Activated naive CD8-positive, alpha-beta T cell treated with anti-CD3 and anti-CD28 coated beads, Interleukin-2, amount 50 U/mL, for 24 hours (primary cell): ENCODE data around the gene SDHAF3.
A peak's percentile ranks its signal among the peaks of the same experiment; 100 is the strongest.
"Not testable (repeated sequence)": the region's sequence is repeated elsewhere in the genome, so short reads cannot be mapped to it uniquely, and the experiment has no call there.

Experiments used
- ATAC-seq: fragments of 150-1000 bp; cut with Tn5 transposase; one replicate; pipeline ENCODE4 v1.10.0; 2021
- DNase-seq: peaks from one replicate; pipeline ENCODE4 v3.0.0; 2021
- H3K27ac Mint-ChIP-seq: one replicate; pipeline ENCODE4 v1.8.0; 2021; ENCODE audit warnings: mild to moderate bottlenecking, mixed read lengths
- H3K27me3 Mint-ChIP-seq: one replicate; pipeline ENCODE4 v1.8.0; 2021; ENCODE audit warnings: mixed read lengths
- H3K36me3 Mint-ChIP-seq: one replicate; pipeline ENCODE4 v1.8.0; 2021; ENCODE audit warnings: low read depth, mixed read lengths
- H3K4me1 Mint-ChIP-seq: one replicate; pipeline ENCODE4 v1.8.0; 2021; ENCODE audit warnings: mixed read lengths
- H3K4me3 Mint-ChIP-seq: one replicate; pipeline ENCODE4 v1.8.0; 2021; ENCODE audit warnings: mild to moderate bottlenecking, moderate library complexity, mixed read lengths
- H3K9me3 Mint-ChIP-seq: one replicate; pipeline ENCODE4 v1.8.0; 2021; ENCODE audit warnings: mixed read lengths

The SDHAF3 gene

DNA sequence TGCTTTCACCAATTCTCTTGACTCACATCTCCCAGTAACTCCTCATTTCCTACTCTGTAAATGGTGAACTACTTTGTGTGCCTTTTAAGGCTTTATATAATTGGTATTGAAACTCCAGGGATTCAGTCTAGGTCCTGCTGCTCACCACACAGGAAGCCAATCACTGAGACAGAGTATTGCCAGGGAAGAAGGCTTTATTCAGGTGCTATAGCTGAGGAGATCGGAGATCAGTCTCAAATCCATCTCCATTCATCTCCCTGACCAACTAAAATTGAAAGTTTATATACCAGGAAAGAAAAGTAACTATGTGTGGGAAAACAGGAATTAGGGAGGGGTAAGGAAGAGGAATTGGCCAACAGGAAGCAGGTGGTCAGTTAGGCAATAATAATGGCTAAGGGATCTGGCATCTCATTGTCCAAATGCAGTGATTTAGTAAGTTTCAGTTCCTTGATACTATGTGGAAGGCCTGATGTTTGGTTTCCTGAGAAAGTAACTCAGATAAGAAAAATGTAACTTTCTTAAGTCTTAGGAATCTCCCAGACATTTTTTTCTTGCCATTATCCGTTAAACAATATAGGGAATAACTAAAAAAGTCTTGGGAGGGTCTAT is 10.2 kb upstream of the SDHAF3 start:
- H3K27me3 Mint-ChIP-seq, result peaks cover 12% of the 10 kb centered on the region

DNA sequence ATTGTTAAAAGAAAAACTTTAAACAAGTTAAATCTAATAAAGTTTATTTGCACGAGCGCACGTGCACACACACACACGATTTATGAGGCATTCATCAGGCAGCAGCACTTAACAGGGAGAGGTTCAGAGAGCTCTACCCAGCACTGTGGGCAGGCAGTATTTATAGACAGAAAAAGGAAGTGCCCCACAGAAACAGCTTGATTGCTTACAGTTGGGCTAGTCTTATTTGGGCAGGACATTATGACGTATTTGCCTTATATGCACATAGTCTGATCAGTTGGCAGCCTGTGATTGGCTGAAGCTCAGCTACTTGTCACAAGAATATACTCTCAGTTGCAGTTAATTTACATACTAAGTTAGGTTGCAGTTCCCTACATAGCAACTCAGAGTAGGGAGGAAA is 1.2 kb upstream of the SDHAF3 start:
- Mint-ChIP-seq H3K27ac (no peak overlapping the region), H3K27me3 (no peaks in the 10 kb centered on the region), H3K9me3 (no peaks in the 10 kb centered on the region), H3K36me3 (peaks cover 20% of the 10 kb centered on the region), H3K4me1 (peaks cover 39% of the 10 kb centered on the region), H3K4me3 (no peak overlapping the region)
- ATAC-seq, result no peak
- no peak for DNase-seq

More for the DNA sequence above, 10.2 kb upstream of the SDHAF3 start:
- Mint-ChIP-seq H3K27ac (no peak overlapping the region), H3K9me3 (peaks cover 17% of the 10 kb centered on the region), H3K4me3 (no peak overlapping the region), H3K4me1 (no peaks in the 10 kb centered on the region), H3K36me3 (peaks cover 1% of the 10 kb centered on the region)
- ATAC-seq (no peak), DNase-seq (no peak)

GRCh38 chr7:97117035-97117371 is 495 bp upstream of the SDHAF3 start:
- ATAC-seq, result no peak
- peak overlapping the region; percentile 95 for H3K27ac Mint-ChIP-seq
- no peaks in the 10 kb centered on the region for H3K27me3 Mint-ChIP-seq
- peaks cover 42% of the 10 kb centered on the region for H3K4me1 Mint-ChIP-seq
- no peak for DNase-seq
- H3K9me3 Mint-ChIP-seq, result no peaks in the 10 kb centered on the region
- peaks cover 23% of the 10 kb centered on the region for H3K36me3 Mint-ChIP-seq
- H3K4me3 Mint-ChIP-seq, result peak overlapping the region; percentile 97

DNA sequence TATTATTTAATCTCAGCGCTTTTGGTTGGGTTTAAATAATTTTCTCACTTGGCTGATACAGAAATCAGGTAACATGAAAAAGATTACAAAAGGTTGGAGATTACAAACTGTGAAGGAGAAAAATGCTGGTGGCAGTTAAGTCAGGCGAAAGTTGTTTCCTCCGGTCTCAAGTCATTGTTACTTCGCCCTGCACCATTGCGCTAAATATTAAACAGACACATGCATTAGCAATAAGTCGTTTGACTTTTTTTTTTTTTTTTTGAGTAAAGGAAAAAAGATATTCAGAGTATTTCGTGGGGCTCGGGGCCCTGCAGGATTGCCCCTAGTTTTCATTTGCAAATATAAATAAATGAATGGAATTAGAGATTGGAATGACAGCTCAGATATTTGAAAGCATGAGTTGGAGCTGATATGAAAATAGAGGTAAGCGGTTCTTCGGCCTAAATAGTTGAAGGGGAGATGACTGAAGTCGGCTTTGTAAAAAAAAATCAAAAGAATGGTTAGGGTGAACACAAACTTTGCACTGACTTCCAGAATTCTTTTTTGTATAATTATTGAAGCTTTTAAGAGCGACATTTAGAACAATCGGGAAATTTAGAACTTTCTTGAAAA is 914 bp downstream of the SDHAF3 start:
- DNase-seq (no peak), ATAC-seq (no peak)
- Mint-ChIP-seq H3K9me3 (peaks cover 4% of the 10 kb centered on the region), H3K4me1 (peaks cover 47% of the 10 kb centered on the region), H3K27me3 (no peaks in the 10 kb centered on the region), H3K27ac (peak overlapping the region; percentile 95), H3K4me3 (peak overlapping the region; percentile 97), H3K36me3 (peaks cover 28% of the 10 kb centered on the region)

DNA sequence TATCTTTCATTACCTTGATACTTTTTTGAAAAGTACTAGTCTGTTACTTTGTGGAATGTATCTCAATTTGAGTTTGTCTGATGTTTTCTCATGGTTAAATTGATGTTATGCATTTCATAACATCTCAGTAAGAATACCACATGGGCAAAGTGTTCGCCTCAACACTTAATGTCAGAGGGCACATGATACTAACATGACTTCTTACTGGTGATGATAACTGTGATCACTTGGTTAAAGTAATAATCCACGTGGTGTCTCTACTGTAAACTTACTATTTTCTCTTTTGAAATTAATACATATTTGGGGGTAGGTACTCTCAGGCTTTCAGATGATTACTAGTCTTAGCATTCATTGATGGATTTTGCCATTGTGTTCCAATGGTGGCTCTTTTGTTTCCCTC is 2.2 kb downstream of the SDHAF3 start:
- Mint-ChIP-seq H3K27ac (peak overlapping the region; percentile 61), H3K36me3 (peaks cover 38% of the 10 kb centered on the region), H3K4me1 (peaks cover 49% of the 10 kb centered on the region), H3K4me3 (peak overlapping the region; percentile 97), H3K27me3 (no peaks in the 10 kb centered on the region), H3K9me3 (peaks cover 4% of the 10 kb centered on the region)
- ATAC-seq (no peak), DNase-seq (no peak)

GRCh38 chr7:97120713-97121457 is 3.4 kb downstream of the SDHAF3 start:
- no peak for ATAC-seq
- no peak overlapping the region for H3K4me3 Mint-ChIP-seq
- H3K9me3 Mint-ChIP-seq, result peaks cover 11% of the 10 kb centered on the region
- no peaks in the 10 kb centered on the region for H3K27me3 Mint-ChIP-seq
- no peak for DNase-seq
- no peak overlapping the region for H3K27ac Mint-ChIP-seq
- H3K36me3 Mint-ChIP-seq, result peaks cover 45% of the 10 kb centered on the region
- peaks cover 49% of the 10 kb centered on the region for H3K4me1 Mint-ChIP-seq

DNA sequence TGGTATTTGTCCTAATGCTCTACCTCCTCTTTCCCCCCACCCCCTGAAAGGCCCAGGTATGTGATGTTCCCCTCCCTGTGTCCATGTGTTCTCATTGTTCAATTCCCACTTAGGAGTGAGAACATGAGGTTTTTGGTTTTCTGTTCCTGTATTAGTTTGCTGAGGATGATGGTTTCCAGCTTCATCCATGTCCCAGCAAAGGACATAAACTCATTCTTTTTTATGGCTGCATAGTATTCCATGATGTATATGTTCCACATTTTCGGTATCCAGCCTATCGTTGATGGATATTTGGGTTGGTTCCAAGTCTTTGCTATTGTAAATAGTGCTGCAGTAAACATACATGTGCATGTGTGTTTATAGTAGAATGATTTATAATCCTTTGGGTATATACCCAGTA is 5.6 kb downstream of the SDHAF3 start:
- H3K9me3 Mint-ChIP-seq, result peaks cover 11% of the 10 kb centered on the region
- peaks cover 37% of the 10 kb centered on the region for H3K4me1 Mint-ChIP-seq
- not testable (repeated sequence) for ATAC-seq

GRCh38 chr7:97126483-97127171 is 9.1 kb downstream of the SDHAF3 start:
- Mint-ChIP-seq H3K4me1 (peaks cover 10% of the 10 kb centered on the region), H3K36me3 (peaks cover 23% of the 10 kb centered on the region), H3K9me3 (peaks cover 11% of the 10 kb centered on the region), H3K27ac (no peak overlapping the region), H3K4me3 (no peak overlapping the region), H3K27me3 (no peaks in the 10 kb centered on the region)
- no peak for DNase-seq
- no peak for ATAC-seq

More for the DNA sequence above, 5.6 kb downstream of the SDHAF3 start:
- not testable (repeated sequence) for H3K27me3 Mint-ChIP-seq, DNase-seq, H3K27ac Mint-ChIP-seq, H3K4me3 Mint-ChIP-seq
- peaks cover 40% of the 10 kb centered on the region for H3K36me3 Mint-ChIP-seq

- DNase-seq (no peak), ATAC-seq (no peak)
- H3K27ac Mint-ChIP-seq, result no peak overlapping the region
- H3K27me3 Mint-ChIP-seq, result no peaks in the 10 kb centered on the region
- peaks cover 14% of the 10 kb centered on the region for H3K36me3 Mint-ChIP-seq
- H3K4me1 Mint-ChIP-seq, result peaks cover 3% of the 10 kb centered on the region
- H3K4me3 Mint-ChIP-seq, result no peak overlapping the region
- peaks cover 7% of the 10 kb centered on the region for H3K9me3 Mint-ChIP-seq
These were observed 11.2 kb downstream of the SDHAF3 start for GRCh38 chr7:97128736-97129135.

GRCh38 chr7:97130417-97131139 is 13.1 kb downstream of the SDHAF3 start:
- no peaks in the 10 kb centered on the region for H3K27me3 Mint-ChIP-seq
- H3K27ac Mint-ChIP-seq, result no peak overlapping the region
- no peak overlapping the region for H3K4me3 Mint-ChIP-seq
- ATAC-seq (no peak), DNase-seq (no peak)
- peaks cover under 1% of the 10 kb centered on the region for H3K9me3 Mint-ChIP-seq
- peaks cover 2% of the 10 kb centered on the region for H3K36me3 Mint-ChIP-seq
- H3K4me1 Mint-ChIP-seq, result peaks cover 2% of the 10 kb centered on the region

DNA sequence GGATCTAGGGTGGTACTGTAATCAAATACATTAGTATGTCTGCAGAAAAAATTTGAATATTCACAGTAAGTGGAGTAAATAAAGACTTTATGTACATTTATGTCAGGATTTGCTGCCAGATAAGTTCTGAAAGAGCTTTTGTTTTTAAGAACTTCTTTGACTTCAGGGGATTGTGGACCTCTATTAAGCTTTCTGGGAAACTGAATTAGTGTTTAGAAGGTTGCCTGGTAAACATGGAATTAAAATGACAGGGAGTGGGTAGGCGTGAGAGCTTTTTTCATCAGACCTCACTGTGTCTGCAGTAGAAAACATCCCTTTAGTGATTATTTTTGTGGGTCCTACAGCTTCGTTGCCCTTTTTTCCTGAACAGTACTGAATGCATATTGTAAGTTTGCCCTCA is 15.7 kb downstream of the SDHAF3 start:
- ATAC-seq (no peak), DNase-seq (no peak)
- Mint-ChIP-seq H3K27ac (no peak overlapping the region), H3K4me3 (no peak overlapping the region), H3K36me3 (peaks cover 12% of the 10 kb centered on the region), H3K9me3 (peaks cover 3% of the 10 kb centered on the region), H3K27me3 (no peaks in the 10 kb centered on the region), H3K4me1 (peaks cover 2% of the 10 kb centered on the region)

DNA sequence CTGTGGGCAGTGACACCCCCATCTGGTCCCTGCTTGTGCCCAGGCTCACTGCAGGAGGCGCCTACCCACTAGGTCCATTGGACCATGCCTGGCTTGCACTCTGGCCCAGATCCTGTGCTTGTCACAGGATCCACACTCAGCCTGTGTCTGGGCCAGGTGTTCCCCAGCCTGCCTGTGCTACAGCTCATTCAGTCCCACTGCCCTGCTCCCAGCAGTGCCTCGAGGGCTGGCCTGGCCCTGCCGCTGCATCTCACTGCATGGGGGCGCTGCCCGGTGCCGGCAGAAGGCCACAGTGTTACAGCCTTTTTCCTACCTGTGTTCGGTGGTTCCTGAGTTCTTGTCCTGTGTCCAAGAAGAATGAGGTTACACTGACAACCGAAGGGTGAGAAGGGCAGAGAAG is 21.3 kb downstream of the SDHAF3 start:
- Mint-ChIP-seq H3K36me3 (peaks cover 55% of the 10 kb centered on the region), H3K27ac (no peak overlapping the region), H3K9me3 (peaks cover 23% of the 10 kb centered on the region), H3K27me3 (no peaks in the 10 kb centered on the region), H3K4me3 (no peak overlapping the region), H3K4me1 (no peaks in the 10 kb centered on the region)
- DNase-seq (no peak), ATAC-seq (no peak)

GRCh38 chr7:97145068-97145467 is 27.6 kb downstream of the SDHAF3 start:
- no peaks in the 10 kb centered on the region for H3K27me3 Mint-ChIP-seq
- ATAC-seq (no peak), DNase-seq (no peak)
- no peak overlapping the region for H3K4me3 Mint-ChIP-seq
- H3K9me3 Mint-ChIP-seq, result peaks cover 9% of the 10 kb centered on the region
- no peak overlapping the region for H3K27ac Mint-ChIP-seq
- peaks cover 37% of the 10 kb centered on the region for H3K36me3 Mint-ChIP-seq
- H3K4me1 Mint-ChIP-seq, result no peaks in the 10 kb centered on the region

GRCh38 chr7:97149843-97150242 is 32.3 kb downstream of the SDHAF3 start:
- H3K36me3 Mint-ChIP-seq, result peaks cover 21% of the 10 kb centered on the region
- no peak overlapping the region for H3K27ac Mint-ChIP-seq
- H3K4me1 Mint-ChIP-seq, result no peaks in the 10 kb centered on the region
- no peak for DNase-seq
- no peak overlapping the region for H3K4me3 Mint-ChIP-seq
- H3K9me3 Mint-ChIP-seq, result no peaks in the 10 kb centered on the region
- H3K27me3 Mint-ChIP-seq, result no peaks in the 10 kb centered on the region
- no peak for ATAC-seq
